ENCODE measurements around the gene ENDOD1. TPM values are rescaled to one million over a fixed set of nuclear protein-coding genes. Genes with fewer than 3 reads are reported as not detected.

Gene ENDOD1
- total RNA-seq, 1 experiment from 2014 or later, result 11.4 TPM

DNA sequence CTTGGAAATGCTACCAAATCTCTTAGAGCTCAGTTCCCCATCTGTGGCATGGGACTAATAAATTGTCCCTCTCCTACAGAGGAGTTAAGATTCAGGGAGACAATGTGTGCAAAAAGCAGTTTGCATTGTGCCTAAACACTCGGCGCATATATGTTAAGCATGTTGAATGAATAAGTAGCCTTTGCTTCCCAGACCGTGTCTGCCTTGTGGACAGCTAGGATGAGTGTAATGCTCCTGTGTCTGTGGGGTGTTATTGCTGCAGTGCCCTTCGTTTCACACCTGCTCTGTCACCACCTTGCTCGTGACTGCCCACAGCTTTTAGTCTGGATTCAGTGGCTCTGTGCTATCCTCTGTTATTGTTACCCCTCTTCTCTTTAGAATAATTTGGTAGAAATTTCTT lies 14.1 kb downstream of the ENDOD1 start:
- ChIA-PET POLR2A (interaction anchor here (0.6 to 9.3 kb wide), 7 partner anchors 12 to 809 kb away, joined by 3 to 242 read pairs (median 4); partner anchors contain the start of genes CWC15, ENDOD1, FAM76B and KDM4D), CTCF (interaction anchor here (1.2 to 5.9 kb wide), 3 partner anchors 12 to 35 kb away, joined by 3 to 49 read pairs (median 5); partner anchors contain the start of genes ENDOD1 and SRSF8)
- intact Hi-C loops (cut with micrococcal nuclease), result no loop called here
- Mint-ChIP-seq H3K4me1 (ENCODE audit: insufficient read depth, unreplicated experiment) (peaks cover 27% of the 10 kb centered on the region), H3K4me3 (ENCODE audit: unreplicated experiment) (no peak overlapping the region), H3K27ac (ENCODE audit: low read depth, unreplicated experiment) (no peak overlapping the region), H3K9me3 (ENCODE audit: unreplicated experiment) (no peaks in the 10 kb centered on the region), H3K27me3 (ENCODE audit: insufficient read depth, unreplicated experiment) (no peaks in the 10 kb centered on the region), H3K36me3 (ENCODE audit: insufficient read depth, unreplicated experiment) (peaks cover 13% of the 10 kb centered on the region)
- no TSS peak for BruUV-seq (replicated peaks)
- TF ChIP-seq, protein P1, sequence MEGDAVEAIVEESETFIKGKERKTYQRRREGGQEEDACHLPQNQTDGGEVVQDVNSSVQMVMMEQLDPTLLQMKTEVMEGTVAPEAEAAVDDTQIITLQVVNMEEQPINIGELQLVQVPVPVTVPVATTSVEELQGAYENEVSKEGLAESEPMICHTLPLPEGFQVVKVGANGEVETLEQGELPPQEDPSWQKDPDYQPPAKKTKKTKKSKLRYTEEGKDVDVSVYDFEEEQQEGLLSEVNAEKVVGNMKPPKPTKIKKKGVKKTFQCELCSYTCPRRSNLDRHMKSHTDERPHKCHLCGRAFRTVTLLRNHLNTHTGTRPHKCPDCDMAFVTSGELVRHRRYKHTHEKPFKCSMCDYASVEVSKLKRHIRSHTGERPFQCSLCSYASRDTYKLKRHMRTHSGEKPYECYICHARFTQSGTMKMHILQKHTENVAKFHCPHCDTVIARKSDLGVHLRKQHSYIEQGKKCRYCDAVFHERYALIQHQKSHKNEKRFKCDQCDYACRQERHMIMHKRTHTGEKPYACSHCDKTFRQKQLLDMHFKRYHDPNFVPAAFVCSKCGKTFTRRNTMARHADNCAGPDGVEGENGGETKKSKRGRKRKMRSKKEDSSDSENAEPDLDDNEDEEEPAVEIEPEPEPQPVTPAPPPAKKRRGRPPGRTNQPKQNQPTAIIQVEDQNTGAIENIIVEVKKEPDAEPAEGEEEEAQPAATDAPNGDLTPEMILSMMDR (IDR thresholded peaks at IDR 0.05; ENCODE audit: unreplicated experiment), result no peak
- DNase-seq (ENCODE audit: unreplicated experiment), result no peak

GRCh38 chr11:95104121-95104830 lies 14.6 kb downstream of the ENDOD1 start:
- BruUV-seq (replicated peaks), result no TSS peak
- POLR2A ChIA-PET, result interaction anchor here (0.6 to 9.3 kb wide), 5 partner anchors 12 to 808 kb away, joined by 3 to 242 read pairs (median 3); partner anchors contain the start of genes ENDOD1, FAM76B and SRSF8
- H3K9me3 Mint-ChIP-seq (ENCODE audit: unreplicated experiment), result no peaks in the 10 kb centered on the region
- CTCF ChIA-PET, result interaction anchor here (0.7 to 5.9 kb wide), 3 partner anchors 12 to 36 kb away, joined by 3 to 49 read pairs (median 3); partner anchors contain the start of genes ENDOD1 and SRSF8
- no peak for DNase-seq (ENCODE audit: unreplicated experiment)
- H3K4me1 Mint-ChIP-seq (ENCODE audit: insufficient read depth, unreplicated experiment), result peaks cover 32% of the 10 kb centered on the region
- H3K36me3 Mint-ChIP-seq (ENCODE audit: insufficient read depth, unreplicated experiment), result peaks cover 13% of the 10 kb centered on the region
- H3K4me3 Mint-ChIP-seq (ENCODE audit: unreplicated experiment), result no peak overlapping the region
- H3K27me3 Mint-ChIP-seq (ENCODE audit: insufficient read depth, unreplicated experiment), result no peaks in the 10 kb centered on the region
- intact Hi-C loops (cut with micrococcal nuclease), result no loop called here
- TF ChIP-seq, protein P1 (IDR thresholded peaks at IDR 0.05; ENCODE audit: unreplicated experiment), result no peak
- H3K27ac Mint-ChIP-seq (ENCODE audit: low read depth, unreplicated experiment), result no peak overlapping the region

DNA sequence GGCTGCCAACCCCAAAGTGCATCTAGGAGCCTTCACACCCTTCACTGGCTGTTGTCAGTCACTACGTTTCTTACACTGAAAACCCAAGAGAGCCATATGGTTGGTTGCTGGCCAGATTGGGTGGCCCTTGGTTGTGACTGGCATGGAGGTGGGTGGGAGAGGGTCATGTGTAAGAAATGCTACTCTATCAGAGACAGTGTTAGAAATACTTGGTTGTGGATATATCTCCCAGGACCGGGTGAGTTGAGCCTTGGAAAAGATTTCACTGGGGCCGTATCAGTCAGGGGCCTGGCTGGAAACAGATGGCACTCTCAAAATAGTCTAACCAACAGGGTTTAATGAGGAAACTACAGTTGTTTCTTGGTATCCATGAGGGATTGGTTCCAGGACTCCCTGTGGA lies 15.2 kb downstream of the ENDOD1 start:
- peaks cover 13% of the 10 kb centered on the region for H3K36me3 Mint-ChIP-seq (ENCODE audit: insufficient read depth, unreplicated experiment)
- intact Hi-C loops (cut with micrococcal nuclease), result no loop called here
- no TSS peak for BruUV-seq (replicated peaks)
- peaks cover 37% of the 10 kb centered on the region for H3K4me1 Mint-ChIP-seq (ENCODE audit: insufficient read depth, unreplicated experiment)
- no peaks in the 10 kb centered on the region for H3K27me3 Mint-ChIP-seq (ENCODE audit: insufficient read depth, unreplicated experiment)
- H3K4me3 Mint-ChIP-seq (ENCODE audit: unreplicated experiment), result no peak overlapping the region
- CTCF ChIA-PET, result interaction anchor here (0.7 to 5.9 kb wide), 4 partner anchors 13 to 45 kb away, joined by 3 to 49 read pairs (median 22); partner anchors contain the start of genes ENDOD1 and SRSF8
- no peak for DNase-seq (ENCODE audit: unreplicated experiment)
- POLR2A ChIA-PET, result interaction anchor here (3.9 to 9.3 kb wide), 3 partner anchors 13 to 44 kb away, joined by 45 to 242 read pairs (median 83); partner anchors contain the start of genes ENDOD1 and SRSF8
- H3K9me3 Mint-ChIP-seq (ENCODE audit: unreplicated experiment), result no peaks in the 10 kb centered on the region
- no peak overlapping the region for H3K27ac Mint-ChIP-seq (ENCODE audit: low read depth, unreplicated experiment)
- TF ChIP-seq, protein P1 (IDR thresholded peaks at IDR 0.05; ENCODE audit: unreplicated experiment), result no peak

DNA sequence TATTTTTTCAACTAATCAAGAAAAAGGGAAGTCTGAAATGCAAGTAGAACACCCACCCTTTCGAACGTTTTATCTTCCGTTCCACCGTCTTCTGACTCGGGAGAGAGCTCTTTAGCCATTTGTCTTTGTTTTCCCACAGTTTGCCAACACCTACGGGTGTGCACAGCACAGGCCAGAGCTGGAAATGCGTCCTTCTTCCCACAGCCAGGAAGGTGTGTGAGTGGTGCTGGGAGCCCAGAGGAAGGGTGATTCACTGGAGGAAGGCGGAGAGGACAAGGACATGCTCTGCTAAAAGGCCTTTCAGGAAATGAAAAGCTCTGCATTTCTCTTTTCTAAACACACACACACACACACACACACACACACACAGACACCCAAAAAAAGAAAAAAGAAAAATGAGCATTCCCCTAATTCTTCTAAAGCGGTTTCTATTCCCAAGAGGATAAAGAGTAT lies 18.5 kb downstream of the ENDOD1 start:
- no peaks in the 10 kb centered on the region for H3K9me3 Mint-ChIP-seq (ENCODE audit: unreplicated experiment)
- H3K27me3 Mint-ChIP-seq (ENCODE audit: insufficient read depth, unreplicated experiment), result no peaks in the 10 kb centered on the region
- peak overlapping the region; percentile 75 for H3K4me3 Mint-ChIP-seq (ENCODE audit: unreplicated experiment)
- H3K36me3 Mint-ChIP-seq (ENCODE audit: insufficient read depth, unreplicated experiment), result peaks cover 7% of the 10 kb centered on the region
- H3K27ac Mint-ChIP-seq (ENCODE audit: low read depth, unreplicated experiment), result peak overlapping the region; percentile 98
- intact Hi-C loops (cut with micrococcal nuclease), result loop anchor here (1.0 to 2.0 kb wide), 2 partner anchors 26 to 43 kb away; no protein-coding TSS in a partner anchor
- ChIA-PET CTCF (interaction anchor here (0.7 to 5.9 kb wide), 12 partner anchors 9 to 962 kb away, joined by 3 to 49 read pairs (median 4); partner anchors contain the start of genes CWC15, ENDOD1, KDM4D and SRSF8), POLR2A (interaction anchor here (0.7 to 9.3 kb wide), 24 partner anchors 8 to 1278 kb away, joined by 3 to 242 read pairs (median 5); partner anchors contain the start of genes CEP57, CWC15, ENDOD1 and FAM76B)
- peaks cover 38% of the 10 kb centered on the region for H3K4me1 Mint-ChIP-seq (ENCODE audit: insufficient read depth, unreplicated experiment)
- BruUV-seq (replicated peaks), result no TSS peak
- TF ChIP-seq, protein P1 (IDR thresholded peaks at IDR 0.05; ENCODE audit: unreplicated experiment), result no peak
- peak; percentile 94 for DNase-seq (ENCODE audit: unreplicated experiment)

All from MCF 10A (cell line).